ENCODE results near the gene CACNB3. TPM values are rescaled to one million over a fixed set of nuclear protein-coding genes. Genes with fewer than 3 reads are reported as not detected.

CACNB3 gene
- total and polyA plus RNA-seq, 2 of the 13 experiments (the other 11 are each of a cell fraction or from before 2014, with no cell fraction given) = 0.29 to 0.54 TPM

DNA sequence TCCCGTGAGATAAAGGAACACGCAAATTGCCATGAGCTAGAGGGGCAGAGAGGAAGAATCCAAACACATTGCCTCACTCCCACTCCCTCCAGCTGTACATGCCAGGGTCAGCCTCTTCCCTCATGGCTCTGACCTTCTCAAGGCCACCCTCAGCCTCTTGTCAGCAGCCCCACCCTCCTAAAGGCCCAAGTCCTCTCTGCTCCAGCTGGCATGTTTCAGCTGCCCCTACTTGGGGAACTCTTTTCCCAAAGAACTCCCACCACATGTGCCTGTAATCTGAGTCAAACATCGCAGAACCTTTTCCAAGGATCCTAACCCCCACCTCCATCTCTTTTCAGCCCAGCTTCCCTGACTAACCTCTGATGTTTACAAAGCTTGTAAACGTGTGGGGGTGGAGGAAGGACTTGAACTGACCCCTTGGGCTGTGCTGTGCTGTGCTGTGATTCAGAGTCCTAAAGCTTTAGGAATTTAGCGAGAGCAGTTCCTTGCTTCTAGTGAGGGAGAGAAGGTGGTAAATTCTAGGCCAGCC lies 7.3 kb upstream of the CACNB3 start (continued):
- peak; percentile 57; the same call in 1 of the 2 replicates for TF ChIP-seq FOXO1 (CRISPR knock-in tag; IDR thresholded peaks at IDR 0.05)
- no peak for TF ChIP-seq ARNTL (CRISPR knock-in tag; IDR thresholded peaks at IDR 0.05)
- TF ChIP-seq NCOR1 (IDR thresholded peaks at IDR 0.05; ENCODE audit: borderline replicate concordance, low read length) = no peak
- TF ChIP-seq DNMT1 (CRISPR knock-in tag; IDR thresholded peaks at IDR 0.05) = no peak
- TF ChIP-seq, protein P1, sequence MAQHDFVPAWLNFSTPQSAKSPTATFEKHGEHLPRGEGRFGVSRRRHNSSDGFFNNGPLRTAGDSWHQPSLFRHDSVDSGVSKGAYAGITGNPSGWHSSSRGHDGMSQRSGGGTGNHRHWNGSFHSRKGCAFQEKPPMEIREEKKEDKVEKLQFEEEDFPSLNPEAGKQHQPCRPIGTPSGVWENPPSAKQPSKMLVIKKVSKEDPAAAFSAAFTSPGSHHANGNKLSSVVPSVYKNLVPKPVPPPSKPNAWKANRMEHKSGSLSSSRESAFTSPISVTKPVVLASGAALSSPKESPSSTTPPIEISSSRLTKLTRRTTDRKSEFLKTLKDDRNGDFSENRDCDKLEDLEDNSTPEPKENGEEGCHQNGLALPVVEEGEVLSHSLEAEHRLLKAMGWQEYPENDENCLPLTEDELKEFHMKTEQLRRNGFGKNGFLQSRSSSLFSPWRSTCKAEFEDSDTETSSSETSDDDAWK (CRISPR knock-in tag; IDR thresholded peaks at IDR 0.05) = no peak
- TF ChIP-seq CBFB (CRISPR knock-in tag; IDR thresholded peaks at IDR 0.05) = no peak
- TF ChIP-seq, protein P2, sequence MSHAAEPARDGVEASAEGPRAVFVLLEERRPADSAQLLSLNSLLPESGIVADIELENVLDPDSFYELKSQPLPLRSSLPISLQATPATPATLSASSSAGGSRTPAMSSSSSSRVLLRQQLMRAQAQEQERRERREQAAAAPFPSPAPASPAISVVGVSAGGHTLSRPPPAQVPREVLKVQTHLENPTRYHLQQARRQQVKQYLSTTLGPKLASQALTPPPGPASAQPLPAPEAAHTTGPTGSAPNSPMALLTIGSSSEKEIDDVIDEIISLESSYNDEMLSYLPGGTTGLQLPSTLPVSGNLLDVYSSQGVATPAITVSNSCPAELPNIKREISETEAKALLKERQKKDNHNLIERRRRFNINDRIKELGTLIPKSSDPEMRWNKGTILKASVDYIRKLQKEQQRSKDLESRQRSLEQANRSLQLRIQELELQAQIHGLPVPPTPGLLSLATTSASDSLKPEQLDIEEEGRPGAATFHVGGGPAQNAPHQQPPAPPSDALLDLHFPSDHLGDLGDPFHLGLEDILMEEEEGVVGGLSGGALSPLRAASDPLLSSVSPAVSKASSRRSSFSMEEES (CRISPR knock-in tag; IDR thresholded peaks at IDR 0.05) = no peak
- no peak for TF ChIP-seq TSC22D2 (CRISPR knock-in tag; IDR thresholded peaks at IDR 0.05; ENCODE audit: borderline replicate concordance)
- TF ChIP-seq KDM1A (CRISPR knock-in tag; IDR thresholded peaks at IDR 0.05) = 0 out of 2 replicates have a peak, but pooled peaks have one; percentile 53
- TF ChIP-seq ZKSCAN1 (IDR thresholded peaks at IDR 0.05; ENCODE audit: low read length) = no peak
- no peak for TF ChIP-seq ZMAT3 (CRISPR knock-in tag; conservative IDR thresholded peaks at IDR 0.05)
- TF ChIP-seq, protein P3, sequence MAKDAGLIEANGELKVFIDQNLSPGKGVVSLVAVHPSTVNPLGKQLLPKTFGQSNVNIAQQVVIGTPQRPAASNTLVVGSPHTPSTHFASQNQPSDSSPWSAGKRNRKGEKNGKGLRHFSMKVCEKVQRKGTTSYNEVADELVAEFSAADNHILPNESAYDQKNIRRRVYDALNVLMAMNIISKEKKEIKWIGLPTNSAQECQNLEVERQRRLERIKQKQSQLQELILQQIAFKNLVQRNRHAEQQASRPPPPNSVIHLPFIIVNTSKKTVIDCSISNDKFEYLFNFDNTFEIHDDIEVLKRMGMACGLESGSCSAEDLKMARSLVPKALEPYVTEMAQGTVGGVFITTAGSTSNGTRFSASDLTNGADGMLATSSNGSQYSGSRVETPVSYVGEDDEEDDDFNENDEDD (CRISPR knock-in tag; IDR thresholded peaks at IDR 0.05; ENCODE audit: borderline replicate concordance) = no peak
- TF ChIP-seq, protein P4, sequence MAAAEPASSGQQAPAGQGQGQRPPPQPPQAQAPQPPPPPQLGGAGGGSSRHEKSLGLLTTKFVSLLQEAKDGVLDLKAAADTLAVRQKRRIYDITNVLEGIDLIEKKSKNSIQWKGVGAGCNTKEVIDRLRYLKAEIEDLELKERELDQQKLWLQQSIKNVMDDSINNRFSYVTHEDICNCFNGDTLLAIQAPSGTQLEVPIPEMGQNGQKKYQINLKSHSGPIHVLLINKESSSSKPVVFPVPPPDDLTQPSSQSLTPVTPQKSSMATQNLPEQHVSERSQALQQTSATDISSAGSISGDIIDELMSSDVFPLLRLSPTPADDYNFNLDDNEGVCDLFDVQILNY (CRISPR knock-in tag; conservative IDR thresholded peaks at IDR 0.05) = no peak
- no peak for TF ChIP-seq HNRNPL (IDR thresholded peaks at IDR 0.05; ENCODE audit: low read depth, low read length)
- no peak for TF ChIP-seq RBM22 (optimal IDR thresholded peaks at IDR 0.05; ENCODE audit: low read length)
- TF ChIP-seq, protein P5, sequence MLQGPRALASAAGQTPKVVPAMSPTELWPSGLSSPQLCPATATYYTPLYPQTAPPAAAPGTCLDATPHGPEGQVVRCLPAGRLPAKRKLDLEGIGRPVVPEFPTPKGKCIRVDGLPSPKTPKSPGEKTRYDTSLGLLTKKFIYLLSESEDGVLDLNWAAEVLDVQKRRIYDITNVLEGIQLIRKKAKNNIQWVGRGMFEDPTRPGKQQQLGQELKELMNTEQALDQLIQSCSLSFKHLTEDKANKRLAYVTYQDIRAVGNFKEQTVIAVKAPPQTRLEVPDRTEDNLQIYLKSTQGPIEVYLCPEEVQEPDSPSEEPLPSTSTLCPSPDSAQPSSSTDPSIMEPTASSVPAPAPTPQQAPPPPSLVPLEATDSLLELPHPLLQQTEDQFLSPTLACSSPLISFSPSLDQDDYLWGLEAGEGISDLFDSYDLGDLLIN (CRISPR knock-in tag; IDR thresholded peaks at IDR 0.05; ENCODE audit: borderline replicate concordance) = no peak
- TF ChIP-seq TCF7 (IDR thresholded peaks at IDR 0.05; ENCODE audit: low read depth) = no peak
- peak; percentile 92 for TF ChIP-seq GFI1 (CRISPR knock-in tag; IDR thresholded peaks at IDR 0.05; ENCODE audit: borderline replicate concordance)
- no peak for TF ChIP-seq MAF1 (CRISPR knock-in tag; IDR thresholded peaks at IDR 0.05; ENCODE audit: borderline replicate concordance)
- no peak for TF ChIP-seq ZNF549 (CRISPR knock-in tag; IDR thresholded peaks at IDR 0.05)
- TF ChIP-seq, protein P6, sequence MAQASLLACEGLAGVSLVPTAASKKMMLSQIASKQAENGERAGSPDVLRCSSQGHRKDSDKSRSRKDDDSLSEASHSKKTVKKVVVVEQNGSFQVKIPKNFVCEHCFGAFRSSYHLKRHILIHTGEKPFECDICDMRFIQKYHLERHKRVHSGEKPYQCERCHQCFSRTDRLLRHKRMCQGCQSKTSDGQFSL (CRISPR knock-in tag; IDR thresholded peaks at IDR 0.05) = no peak
- TF ChIP-seq ZNF343 (CRISPR knock-in tag; IDR thresholded peaks at IDR 0.05) = no peak
- TF ChIP-seq U2AF2 (IDR thresholded peaks at IDR 0.05; ENCODE audit: low read depth, low read length) = no peak
- no peak for TF ChIP-seq GTF3A (CRISPR knock-in tag; conservative IDR thresholded peaks at IDR 0.05)
